Stimulated activated CD8-positive, alpha-beta memory T cell treated with anti-CD3 and anti-CD28 coated beads, Interleukin-2, amount 100 ng/mL, for 48 hours (primary cell): ENCODE results near the gene IRF5.
"Not testable (repeated sequence)": the region's sequence is repeated elsewhere in the genome, so short reads cannot be mapped to it uniquely, and the experiment has no call there.

Experiments used
- DNase-seq, 2 donors: peaks; one replicate each; pipeline ENCODE4 v3.0.0-alpha.2; 2020; ENCODE audit warnings: low read depth in 2 of 2

IRF5 gene

DNA sequence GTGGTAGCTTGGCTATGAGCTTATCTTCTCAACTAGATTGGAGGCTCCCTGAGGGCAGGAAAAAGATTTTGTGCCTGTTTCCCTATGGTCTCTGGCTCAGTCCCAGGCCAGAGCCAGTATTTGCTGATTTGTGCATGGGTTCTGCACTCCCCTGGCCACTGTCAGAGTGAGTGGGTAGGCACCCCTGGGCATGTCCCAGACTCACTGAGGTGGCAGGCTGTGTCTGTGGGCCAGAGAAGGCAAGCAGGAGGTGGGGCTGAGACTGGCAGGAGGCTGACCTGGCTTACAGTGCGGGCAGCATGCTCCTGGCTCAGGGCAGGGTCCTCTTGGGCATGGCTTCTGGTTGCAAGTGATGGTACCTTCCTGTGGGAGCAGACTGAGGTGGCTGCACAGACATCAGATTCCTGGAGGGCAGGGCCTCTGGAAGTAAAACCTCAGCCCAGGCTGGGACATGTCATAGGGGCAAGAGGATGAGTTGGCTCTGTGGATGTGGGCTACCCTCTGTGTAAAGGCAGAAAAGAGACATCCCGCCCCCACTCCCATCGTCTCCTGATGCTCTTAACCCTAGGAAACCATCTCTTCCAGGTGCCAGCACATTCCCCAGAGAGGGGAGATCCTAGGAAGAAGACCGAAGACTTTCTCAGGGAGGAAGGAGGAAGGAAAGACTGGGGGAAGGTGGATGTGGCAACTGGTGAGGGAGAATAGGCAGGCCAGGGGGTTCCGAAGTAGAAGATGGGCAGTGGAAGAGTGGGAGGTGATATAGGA is 31.5 kb upstream of the IRF5 start:
- no peak for DNase-seq

DNA sequence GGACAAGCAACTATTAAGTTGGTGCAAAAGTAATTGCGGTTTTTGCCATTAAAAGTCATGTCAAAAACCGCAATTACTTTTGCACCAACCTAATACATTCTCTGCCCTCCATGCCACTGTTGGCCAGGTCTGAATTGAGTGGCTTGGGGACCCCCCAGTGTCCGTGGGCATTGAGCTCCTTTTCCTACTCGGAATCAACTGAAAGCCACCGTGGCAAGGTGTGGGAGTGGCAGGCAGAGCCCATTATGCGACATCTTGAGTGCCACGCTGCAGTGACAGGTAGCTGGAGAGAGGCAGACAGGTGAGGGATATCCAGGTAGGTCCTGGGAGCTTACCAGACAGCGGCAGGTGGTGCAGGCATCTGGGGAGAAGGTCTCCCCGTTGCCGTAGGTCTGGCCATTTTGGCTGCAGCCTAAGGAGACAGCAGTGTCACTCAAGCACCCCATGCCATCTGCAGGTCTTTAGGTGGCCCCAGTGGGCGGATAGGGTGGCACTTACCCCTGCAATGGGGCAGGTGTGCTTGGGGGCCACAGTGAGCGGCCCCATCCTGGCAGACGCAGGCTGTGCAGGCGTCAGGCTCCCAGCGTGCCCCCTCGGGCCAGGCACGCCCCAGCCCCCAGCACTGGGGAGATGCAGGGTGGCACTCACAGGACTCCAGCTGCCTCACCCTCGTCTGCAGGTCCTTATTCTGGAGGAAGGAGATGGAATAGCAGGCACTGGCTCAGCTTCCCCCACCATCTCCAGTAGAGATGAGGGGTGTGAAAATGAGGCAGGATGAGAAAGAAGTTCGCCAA is 30.8 kb upstream of the IRF5 start:
- DNase-seq: no peak

DNA sequence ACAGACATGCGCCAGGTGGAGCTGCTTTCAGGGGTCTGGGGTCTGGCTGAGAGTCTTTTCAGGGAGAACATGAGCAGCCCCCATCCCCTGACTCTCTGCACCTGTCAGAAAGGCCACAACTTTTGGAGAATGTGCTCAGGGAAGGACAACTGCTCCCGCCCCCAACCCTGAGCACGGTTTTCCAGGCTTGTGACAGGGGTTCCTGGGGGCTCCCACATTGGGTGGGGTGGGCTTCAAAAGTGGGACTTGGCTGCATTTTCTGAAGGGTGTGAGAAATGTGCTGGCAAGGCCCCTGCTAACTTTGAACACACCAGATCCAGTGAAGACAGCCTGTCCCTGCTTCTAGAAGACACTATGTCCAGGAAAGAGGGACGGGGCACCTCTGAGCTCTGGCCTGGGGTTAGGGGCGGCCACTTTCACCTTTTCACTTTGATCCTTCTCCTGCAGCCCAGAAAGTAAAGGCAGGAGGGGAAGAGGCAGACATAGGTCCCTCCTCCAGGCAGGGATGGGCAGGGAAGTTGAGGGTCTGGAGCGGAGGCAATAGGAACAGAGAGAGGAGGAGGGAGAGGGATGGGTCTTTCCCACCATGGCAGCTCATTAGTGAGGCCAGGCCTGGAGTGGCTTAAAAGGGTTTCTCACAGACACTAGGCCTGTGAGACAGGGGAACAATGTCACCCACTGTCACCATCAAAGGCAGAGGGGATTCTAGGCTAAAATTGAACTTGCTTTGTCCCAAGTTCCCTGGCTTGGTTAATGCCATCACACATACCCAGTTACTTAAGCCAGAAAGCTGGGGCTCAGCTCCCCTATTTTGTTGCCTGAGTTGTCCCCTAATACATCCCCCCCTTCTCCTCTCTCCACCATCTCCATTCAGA is 28.7 kb upstream of the IRF5 start:
- DNase-seq: no peak

GRCh38 chr7:128909625-128910568 is 27.8 kb upstream of the IRF5 start:
- DNase-seq: no peak

- no peak for DNase-seq
These were observed 27.2 kb upstream of the IRF5 start, which contains the start of gene KCP for GRCh38 chr7:128910569-128910945. TSS of gene KCP (minus strand) at chr7:128910709. CDS start at chr7:128910676, 33 bp downstream.

GRCh38 chr7:128911423-128912031 is 26.2 kb upstream of the IRF5 start:
- no peak for DNase-seq

- no peak for DNase-seq
These were observed 25.4 kb upstream of the IRF5 start for GRCh38 chr7:128912281-128912680.

DNA sequence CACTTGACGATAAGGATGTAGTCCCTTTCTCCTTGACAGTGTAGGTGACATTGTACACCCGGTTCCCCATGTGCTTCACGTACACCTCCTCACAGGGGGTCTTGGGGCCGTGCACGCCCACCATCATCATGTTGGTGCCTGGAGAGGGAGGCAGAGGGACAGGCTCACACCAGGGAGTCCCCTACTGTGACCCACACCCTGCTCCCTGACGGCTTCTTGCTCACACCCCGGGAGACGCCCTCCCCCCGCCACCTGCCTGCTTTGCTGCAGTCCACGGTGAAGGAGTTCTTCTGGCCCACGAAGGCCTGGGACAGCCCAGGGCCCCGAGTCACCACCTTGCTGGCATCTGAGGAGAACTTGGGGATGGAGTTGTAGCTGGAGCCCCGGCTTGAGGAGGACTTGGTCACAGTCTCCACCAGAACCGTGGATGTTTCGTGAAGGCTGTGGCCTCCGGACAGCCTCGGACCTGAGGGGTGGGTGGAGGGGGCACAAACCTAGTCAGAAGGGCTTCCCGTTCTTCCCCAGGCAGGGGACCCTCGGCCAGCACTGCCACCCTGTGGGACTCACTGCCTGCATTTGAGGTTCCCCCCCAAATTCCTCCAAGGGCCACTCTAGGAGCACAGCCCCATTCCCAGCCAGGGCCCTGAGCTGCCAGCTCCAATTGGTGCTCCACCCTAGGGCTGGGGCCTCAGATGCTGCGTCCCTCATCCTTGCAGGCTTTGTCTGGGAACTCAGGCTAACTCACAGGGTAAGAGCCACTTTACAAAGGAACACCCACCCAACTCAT is 24.8 kb upstream of the IRF5 start:
- DNase-seq: not testable (repeated sequence)

DNA sequence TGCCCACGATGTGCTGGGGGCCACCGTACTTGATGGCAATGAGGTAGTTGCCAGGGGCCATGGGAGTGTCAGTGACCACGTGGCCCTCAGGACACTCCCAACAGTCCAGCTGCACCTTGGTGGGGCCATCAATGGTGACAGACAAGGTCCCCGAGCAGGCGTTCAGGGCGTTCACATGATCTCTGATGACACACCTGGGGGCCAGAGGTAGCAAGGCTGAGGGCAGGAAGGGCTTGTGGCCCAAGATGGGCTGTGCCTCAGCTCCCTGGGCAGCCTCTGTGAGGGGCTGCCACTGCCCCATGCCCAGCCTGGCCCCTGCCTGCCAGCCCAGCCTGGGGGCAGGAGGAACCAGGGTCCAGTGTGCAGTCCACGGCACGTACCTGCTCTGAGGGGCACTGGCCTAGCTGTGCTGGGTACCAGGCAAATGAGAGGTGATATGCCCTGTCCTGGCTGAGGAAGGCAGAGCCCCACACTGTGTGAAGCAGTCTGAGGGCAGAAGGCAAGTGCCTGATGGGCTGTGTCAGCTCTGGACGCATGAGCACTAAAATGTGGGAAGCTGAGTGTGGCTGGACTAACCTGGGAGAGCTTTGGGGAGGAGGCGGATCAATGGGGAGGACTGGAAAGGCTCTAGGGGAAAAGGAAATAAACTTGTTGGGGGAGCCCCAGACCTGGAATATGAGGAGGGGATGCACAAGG is 23.7 kb upstream of the IRF5 start:
- no peak for DNase-seq

DNA sequence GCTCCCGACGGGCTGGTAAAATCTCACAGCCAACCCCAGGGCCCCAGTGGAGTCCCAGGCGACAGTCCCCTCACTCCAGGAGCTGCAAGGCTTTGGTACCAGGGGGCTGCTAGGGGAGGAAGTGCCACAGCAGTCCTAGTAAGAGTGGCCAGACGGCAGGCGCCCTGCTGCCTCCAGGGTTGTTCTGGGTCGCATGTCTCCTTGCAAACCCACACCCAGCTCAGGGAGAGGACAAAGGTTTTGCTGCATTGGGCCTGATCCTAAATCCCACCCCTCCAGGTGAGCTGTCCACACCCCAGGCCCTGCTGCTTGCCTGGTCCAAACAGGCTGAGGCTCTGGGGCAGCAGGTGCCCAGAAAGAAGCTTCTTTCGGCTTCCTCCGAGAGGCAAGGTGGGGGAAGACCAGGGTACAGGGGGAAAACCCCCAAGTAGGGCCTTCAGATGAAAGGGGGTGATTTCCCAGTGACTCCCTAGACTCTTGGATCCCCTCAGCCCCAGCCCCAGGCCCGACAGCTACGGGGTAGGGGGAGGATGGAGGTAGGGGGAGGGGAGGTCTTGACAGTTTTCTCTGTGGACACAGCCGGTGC is 23.1 kb upstream of the IRF5 start:
- DNase-seq: no peak

DNA sequence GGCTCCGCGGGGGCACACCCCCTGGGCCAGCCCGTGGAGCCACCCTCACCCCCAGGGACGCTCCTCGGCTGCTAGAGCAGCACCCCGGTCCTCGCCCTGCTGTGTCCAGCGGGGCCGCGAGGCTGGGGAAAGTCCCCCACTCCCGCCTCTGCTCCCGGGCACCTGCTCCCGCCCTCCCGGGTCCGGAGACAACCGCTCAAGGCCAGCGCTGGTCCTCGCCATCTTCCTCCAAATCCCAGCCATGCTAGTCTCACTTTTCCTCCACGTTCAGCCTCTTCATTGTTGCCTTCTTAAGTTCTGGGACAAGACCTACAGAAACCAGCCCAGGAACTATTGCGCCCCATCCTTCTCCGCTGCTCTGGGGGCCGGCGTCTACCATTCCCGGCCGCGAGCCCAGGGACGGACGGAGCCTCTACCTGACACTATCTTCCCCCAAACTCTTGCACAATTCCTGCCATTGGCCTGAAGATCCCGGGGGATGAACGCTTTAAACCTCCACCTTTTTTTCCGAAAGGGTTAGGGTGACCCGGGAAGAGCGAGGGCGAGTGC is 22.4 kb upstream of the IRF5 start:
- no peak for DNase-seq

- DNase-seq: no peak
These were observed 21.7 kb upstream of the IRF5 start for GRCh38 chr7:128915841-128916642.

DNA sequence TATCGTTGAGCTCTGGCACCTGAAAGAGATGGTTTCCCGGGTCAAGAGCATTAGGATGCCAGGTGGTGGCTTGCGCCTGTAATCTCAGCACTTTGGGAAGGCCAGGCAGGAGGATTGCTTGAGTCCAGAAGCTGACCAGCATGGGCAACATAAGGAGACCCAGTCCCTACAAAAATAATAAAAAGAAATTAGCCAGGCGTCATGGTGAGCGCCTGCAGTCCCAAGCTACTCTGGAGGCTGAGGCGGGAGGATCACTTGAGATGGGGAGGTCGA is 21.1 kb upstream of the IRF5 start:
- DNase-seq: no peak

DNA sequence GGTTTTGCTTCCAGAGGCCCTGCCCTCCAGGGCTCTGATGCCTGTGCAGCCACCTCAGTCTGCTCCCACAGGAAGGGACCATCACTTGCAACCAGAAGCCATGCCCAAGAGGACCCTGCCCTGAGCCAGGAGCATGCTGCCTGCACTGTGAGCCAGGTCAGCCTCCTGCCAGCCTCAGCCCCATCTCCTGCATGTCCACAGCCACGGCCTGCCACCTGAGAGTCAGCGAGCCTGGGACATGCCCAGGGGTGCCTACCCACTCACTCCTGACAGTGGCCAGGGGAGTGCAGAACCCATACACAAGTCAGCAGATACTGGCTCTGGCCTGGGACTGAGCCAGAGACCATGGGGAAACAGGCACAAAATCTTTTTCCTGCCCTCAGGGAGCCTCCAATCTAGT is 20.6 kb upstream of the IRF5 start:
- no peak for DNase-seq

- DNase-seq: no peak
These were observed 19.6 kb upstream of the IRF5 start for GRCh38 chr7:128918016-128918665.

GRCh38 chr7:128919241-128919640 is 18.5 kb upstream of the IRF5 start:
- DNase-seq: no peak
